ENCODE measurements around the gene IFIT1B.

GRCh38 chr10:89343089-89343767, 34.6 kb upstream of the IFIT1B start:
- TF ChIP-seq EZH2 (IDR thresholded peaks at IDR 0.05; ENCODE audit: low read length) (no peak), CTCF (optimal IDR thresholded peaks at IDR 0.05 in 1 of 3, IDR thresholded peaks at IDR 0.05 in 1 of 3, conservative IDR thresholded peaks at IDR 0.05 in 1 of 3; ENCODE audit: extremely low read depth in 1 of 3, insufficient read depth in 2 of 3, low read length in 3 of 3) (no peak)
